VCaP (cell line): ENCODE results near the gene ASB18.
A peak's percentile ranks its signal among the peaks of the same experiment; 100 is the strongest.

Experiments used
- H3K27ac ChIP-seq: fragments of 450-650 bp; 2 replicates; pipeline ENCODE4 v1.5.1; 2017
- TF ChIP-seq, protein P1 (sequence below): fragments of 450-650 bp; conservative IDR thresholded peaks from 2 replicates; pipeline ENCODE4 v1.5.1; 2017; ENCODE audit warnings: mild to moderate bottlenecking, moderate library complexity

The ASB18 gene

DNA sequence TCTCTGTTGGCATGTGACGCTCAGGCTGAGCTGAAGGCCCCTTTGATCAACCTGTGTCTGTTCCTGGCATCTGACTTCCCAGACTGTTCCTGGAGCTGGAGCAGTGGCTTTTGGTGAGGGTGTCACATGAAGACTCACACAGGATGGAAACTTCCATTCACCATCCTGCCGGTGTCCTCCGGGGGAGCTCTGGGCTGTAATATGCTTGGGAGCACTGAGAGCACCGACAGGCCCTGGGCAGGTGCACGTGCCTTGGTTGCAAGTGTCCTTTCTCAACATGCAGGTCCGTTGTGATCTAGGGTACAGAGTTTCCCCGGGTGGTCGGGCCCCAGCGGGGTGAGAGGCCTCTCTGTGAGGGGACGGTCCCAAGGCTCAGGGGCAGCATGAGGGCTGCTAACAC, 71.2 kb downstream of the ASB18 start:
- TF ChIP-seq, protein P1, sequence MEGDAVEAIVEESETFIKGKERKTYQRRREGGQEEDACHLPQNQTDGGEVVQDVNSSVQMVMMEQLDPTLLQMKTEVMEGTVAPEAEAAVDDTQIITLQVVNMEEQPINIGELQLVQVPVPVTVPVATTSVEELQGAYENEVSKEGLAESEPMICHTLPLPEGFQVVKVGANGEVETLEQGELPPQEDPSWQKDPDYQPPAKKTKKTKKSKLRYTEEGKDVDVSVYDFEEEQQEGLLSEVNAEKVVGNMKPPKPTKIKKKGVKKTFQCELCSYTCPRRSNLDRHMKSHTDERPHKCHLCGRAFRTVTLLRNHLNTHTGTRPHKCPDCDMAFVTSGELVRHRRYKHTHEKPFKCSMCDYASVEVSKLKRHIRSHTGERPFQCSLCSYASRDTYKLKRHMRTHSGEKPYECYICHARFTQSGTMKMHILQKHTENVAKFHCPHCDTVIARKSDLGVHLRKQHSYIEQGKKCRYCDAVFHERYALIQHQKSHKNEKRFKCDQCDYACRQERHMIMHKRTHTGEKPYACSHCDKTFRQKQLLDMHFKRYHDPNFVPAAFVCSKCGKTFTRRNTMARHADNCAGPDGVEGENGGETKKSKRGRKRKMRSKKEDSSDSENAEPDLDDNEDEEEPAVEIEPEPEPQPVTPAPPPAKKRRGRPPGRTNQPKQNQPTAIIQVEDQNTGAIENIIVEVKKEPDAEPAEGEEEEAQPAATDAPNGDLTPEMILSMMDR, result no peak
- H3K27ac ChIP-seq, result no peak overlapping the region

DNA sequence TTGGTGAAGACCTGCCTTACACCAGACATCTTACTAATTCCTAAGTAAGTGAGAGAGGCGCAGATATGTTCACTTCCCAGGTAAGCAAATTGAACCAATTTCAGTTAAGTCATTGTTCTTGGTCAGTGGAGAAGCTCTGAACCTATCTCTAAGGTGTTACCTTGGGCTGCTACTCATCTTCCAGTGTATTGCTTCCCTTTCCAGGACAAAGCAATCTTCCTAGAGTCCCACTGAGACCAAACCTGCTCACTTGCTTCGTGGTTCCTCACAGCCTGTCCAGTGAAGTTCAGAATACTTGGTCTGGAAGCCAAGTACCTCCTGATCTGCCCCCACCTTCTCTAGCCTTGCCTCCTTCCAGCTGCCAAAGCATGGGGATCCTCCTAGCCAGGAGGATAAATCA, 73.5 kb downstream of the ASB18 start:
- TF ChIP-seq, protein P1, result no peak
- H3K27ac ChIP-seq, result no peak overlapping the region

DNA sequence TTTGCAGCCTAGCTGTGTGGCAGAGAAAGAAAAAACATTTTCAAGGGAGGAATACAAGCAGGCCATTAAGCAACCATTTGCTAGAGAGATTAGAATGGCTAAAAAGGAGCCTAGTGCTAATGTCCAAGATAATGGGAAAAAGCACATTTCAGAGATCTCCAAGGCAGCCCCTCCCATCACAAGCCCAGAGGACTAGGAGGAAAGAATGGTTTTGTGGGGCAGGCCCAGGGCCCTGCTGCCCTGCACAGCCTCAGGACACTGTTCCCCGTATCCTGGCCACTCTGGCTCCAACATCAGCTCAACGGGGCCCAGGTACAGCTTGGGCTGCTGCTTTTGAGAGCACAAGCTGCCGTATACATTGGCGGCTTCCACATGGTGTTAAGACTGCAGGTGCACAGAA, 79.5 kb downstream of the ASB18 start:
- TF ChIP-seq, protein P1, result no peak
- H3K27ac ChIP-seq, result no peak overlapping the region

DNA sequence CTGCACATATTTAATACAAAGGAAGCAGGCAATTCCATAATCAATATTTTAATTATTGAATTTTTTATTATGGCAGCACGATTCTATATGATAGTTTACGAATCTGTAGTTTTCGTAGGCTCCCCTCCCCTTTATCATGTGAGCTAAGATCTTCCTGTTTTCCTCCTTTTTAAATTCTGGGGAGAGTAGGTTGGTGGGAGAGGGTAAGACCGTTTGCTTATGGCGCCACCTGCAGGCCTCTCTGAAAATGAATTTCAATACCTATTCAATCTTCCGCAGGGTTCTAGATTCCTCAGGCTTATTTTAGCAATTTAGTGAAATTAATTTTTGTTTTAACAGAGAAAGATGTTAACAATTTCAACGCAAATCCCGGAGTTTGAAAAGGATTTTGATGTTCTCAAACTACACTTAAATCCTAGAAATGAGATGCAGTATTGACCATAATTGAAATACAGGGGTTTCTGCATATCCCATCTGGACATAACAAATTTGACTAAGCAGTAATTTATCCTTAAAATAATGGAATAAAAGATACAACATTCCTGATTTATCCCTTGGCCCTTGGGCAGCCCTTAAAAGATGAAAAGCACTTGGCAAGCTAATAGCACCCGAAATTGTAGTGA, 83.3 kb downstream of the ASB18 start:
- TF ChIP-seq, protein P1, result peak; percentile 88
- no peak overlapping the region for H3K27ac ChIP-seq

DNA sequence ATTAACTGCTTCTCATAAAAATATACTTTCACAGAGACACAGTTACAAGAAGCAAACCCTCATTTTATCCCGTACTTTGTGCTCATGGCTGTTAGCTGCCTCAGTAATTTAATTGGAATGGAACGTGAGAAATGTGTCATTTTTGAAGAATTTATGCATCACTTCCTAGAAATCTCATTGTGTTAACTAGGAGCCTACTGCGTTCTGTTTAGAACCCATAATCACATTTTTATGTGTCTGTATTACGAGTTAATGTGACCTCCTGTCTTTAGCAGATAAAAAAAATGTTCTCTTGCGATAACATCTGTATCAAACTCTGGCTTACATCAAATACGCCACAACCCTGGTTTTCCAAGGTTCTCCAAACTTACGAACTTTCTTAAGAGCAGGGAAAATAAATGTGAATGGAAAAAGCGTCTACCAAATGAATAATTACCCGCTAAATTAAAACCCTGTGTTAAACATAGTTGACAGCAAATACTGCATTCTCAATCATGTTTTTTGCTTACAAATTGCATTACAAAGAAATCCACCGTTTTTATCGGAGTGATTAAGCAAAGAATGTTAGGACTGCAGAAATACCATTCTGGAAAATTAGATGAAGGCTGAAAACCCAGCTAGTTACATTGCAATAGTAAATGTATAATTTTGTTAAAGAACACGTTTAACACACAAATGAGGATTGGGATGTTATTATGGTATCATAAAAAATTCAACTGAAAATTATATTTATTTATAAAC, 84.0 kb downstream of the ASB18 start:
- no peak overlapping the region for H3K27ac ChIP-seq

DNA sequence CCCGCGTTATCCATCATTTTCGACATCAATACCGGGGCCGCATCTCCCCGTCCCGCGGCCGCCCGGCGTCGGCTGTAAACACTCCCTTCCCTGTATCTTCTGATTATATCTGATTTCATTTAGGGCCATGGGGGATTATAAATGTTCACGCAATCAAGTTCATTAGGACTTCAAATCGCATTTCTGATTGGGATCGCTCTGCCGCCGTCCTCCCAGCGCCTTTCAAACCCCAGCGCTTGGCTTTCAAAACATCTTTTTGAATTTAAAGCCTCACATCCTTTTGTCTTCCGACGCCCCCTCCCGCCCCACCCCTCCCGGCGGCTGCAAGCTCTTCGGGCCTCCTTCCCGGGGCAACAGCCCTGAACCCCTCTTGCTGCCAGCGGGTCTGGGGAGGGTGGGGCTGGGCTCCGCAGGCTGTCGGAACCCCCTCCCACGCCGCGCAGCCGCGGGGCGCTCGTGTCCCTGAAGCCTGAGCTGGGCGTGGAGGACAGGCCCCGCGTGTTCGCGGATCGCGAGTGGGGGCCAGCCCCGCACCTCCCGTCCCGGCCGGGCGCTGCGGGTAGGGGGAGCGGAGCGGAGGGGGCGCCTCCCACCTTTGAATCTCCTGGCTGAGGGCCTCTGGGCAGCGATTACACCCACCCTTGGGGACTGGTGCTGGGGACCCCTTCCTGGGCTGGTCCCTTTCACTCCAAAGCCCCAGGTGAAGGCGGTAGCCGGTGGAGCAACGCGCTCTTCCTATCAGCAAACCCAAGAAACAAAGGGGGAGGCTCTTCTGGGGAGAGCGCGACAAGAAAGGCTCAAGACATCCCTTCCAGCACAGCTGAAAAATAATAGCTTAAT, 84.8 kb downstream of the ASB18 start:
- TF ChIP-seq, protein P1, result no peak
- H3K27ac ChIP-seq, result no peak overlapping the region

More for the DNA sequence above, 84.0 kb downstream of the ASB18 start:
- TF ChIP-seq, protein P1, result no peak

DNA sequence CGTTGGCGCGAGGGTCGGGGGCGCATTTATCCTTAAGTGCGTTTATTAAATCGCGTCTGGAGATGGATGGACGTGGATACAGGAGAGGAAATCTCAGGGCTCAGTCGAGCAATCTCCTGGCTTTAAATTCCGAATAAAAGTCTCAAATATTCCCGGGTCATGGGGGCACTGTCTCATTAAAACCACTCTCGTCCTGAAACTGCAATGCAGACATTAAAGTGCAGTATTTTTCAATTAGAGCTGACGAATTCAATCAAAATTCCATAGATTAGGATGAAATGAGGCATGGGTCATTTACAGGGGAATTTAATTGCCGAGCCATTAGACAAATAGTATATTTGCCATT, 85.3 kb downstream of the ASB18 start:
- H3K27ac ChIP-seq, result peak overlapping the region; percentile 42; the same call in 1 of the 2 replicates
- TF ChIP-seq, protein P1, result no peak
